GM21447 (cell line): ENCODE data around the gene CAMK1G.
A peak's percentile ranks its signal among the peaks of the same experiment; 100 is the strongest.

Experiments used
- ATAC-seq: cut with Tn5 transposase; IDR thresholded peaks from one replicate; pipeline ENCODE4 v1.9.1; 2021; ENCODE audit not compliant: unreplicated experiment

The CAMK1G gene

GRCh38 chr1:209564849-209565248 is 18.7 kb upstream of the CAMK1G start:
- no peak for ATAC-seq

GRCh38 chr1:209565759-209566678 is 17.5 kb upstream of the CAMK1G start:
- ATAC-seq = peak; percentile 79

GRCh38 chr1:209567698-209568175 is 15.8 kb upstream of the CAMK1G start:
- no peak for ATAC-seq

GRCh38 chr1:209569455-209570207 is 13.9 kb upstream of the CAMK1G start:
- ATAC-seq = peak; percentile 53

- no peak for ATAC-seq
Measured at GRCh38 chr1:209570743-209571142, 12.8 kb upstream of the CAMK1G start.

GRCh38 chr1:209576392-209577197 is 6.9 kb upstream of the CAMK1G start:
- ATAC-seq = peak; percentile 61

GRCh38 chr1:209577346-209577745 is 6.2 kb upstream of the CAMK1G start:
- ATAC-seq = no peak

GRCh38 chr1:209580577-209580976 is 2.9 kb upstream of the CAMK1G start:
- no peak for ATAC-seq

- ATAC-seq = no peak
Measured at GRCh38 chr1:209584231-209584672, 738 bp downstream of the CAMK1G start.

GRCh38 chr1:209585197-209585596 is 1.7 kb downstream of the CAMK1G start:
- no peak for ATAC-seq

GRCh38 chr1:209585672-209586071 is 2.2 kb downstream of the CAMK1G start:
- ATAC-seq = no peak

- ATAC-seq = no peak
Measured at GRCh38 chr1:209586221-209586740, 2.8 kb downstream of the CAMK1G start.

- no peak for ATAC-seq
Measured at GRCh38 chr1:209587789-209588188, 4.3 kb downstream of the CAMK1G start.

- ATAC-seq = no peak
Measured at GRCh38 chr1:209589440-209589839, 5.9 kb downstream of the CAMK1G start.

GRCh38 chr1:209589863-209590262 is 6.3 kb downstream of the CAMK1G start:
- ATAC-seq = no peak

GRCh38 chr1:209590405-209590804 is 6.9 kb downstream of the CAMK1G start:
- no peak for ATAC-seq

GRCh38 chr1:209593747-209594146 is 10.2 kb downstream of the CAMK1G start:
- no peak for ATAC-seq

- no peak for ATAC-seq
Measured at GRCh38 chr1:209594440-209594839, 10.9 kb downstream of the CAMK1G start.

- ATAC-seq = no peak
Measured at GRCh38 chr1:209595028-209595427, 11.5 kb downstream of the CAMK1G start.

- ATAC-seq = no peak
Measured at GRCh38 chr1:209595599-209596285, 12.2 kb downstream of the CAMK1G start.
